Kidney epithelial cell (primary cell): ENCODE results near the gene KRTAP19-1. TPM values are rescaled to one million over a fixed set of nuclear protein-coding genes. Genes with fewer than 3 reads are reported as not detected.

ENCODE experiments used
- DNase-seq: peaks from one replicate; pipeline ENCODE4 v3.0.0-alpha.2; 2010; ENCODE audit warnings: low read depth
- H3K27me3 ChIP-seq: 2 replicates; pipeline ENCODE4 v1.6.0; 2011; ENCODE audit warnings: low read length; ENCODE audit not compliant: control insufficient read depth, insufficient read depth
- H3K36me3 ChIP-seq: 2 replicates; pipeline ENCODE4 v1.5.1; 2011; ENCODE audit warnings: low read length; ENCODE audit not compliant: control insufficient read depth, insufficient read depth
- H3K4me3 ChIP-seq: 2 replicates; pipeline ENCODE4 v1.5.1; 2011; ENCODE audit warnings: low read depth, mild to moderate bottlenecking, control low read depth, low read length
- CTCF ChIP-seq: IDR thresholded peaks from 2 replicates; pipeline ENCODE4 v1.5.1; 2011; ENCODE audit warnings: mild to moderate bottlenecking, moderate library complexity, low read length, control low read depth, inconsistent platforms; ENCODE audit not compliant: insufficient read depth, poor library complexity, severe bottlenecking
- total RNA-seq: library from RNA; depleted of rRNA; stranded (reverse); fragments of >200 nt; gene quantifications from 2 replicates; pipeline ENCODE4 v1.2.3, GENCODE V29; 2015

The KRTAP19-1 gene
- total RNA-seq, 1 donor from 2014 or later = not detected

- TF ChIP-seq CTCF = no peak
- H3K27me3 ChIP-seq = no peaks in the 10 kb centered on the region
- DNase-seq = no peak
- H3K36me3 ChIP-seq = no peaks in the 10 kb centered on the region
- H3K4me3 ChIP-seq = no peak within 1 kb of the TSS
Observed at GRCh38 chr21:30491963-30492428, 11.8 kb upstream of the KRTAP19-1 start, which contains the start of gene KRTAP19-3. Gene KRTAP19-3 (minus strand): TSS chr21:30492013. CDS start chr21:30491957, 56 bp downstream.

GRCh38 chr21:30487336-30487735, 7.2 kb upstream of the KRTAP19-1 start, which contains the start of gene KRTAP19-2:
Gene KRTAP19-2 (minus strand): TSS chr21:30487436. CDS start chr21:30487348, 88 bp downstream.
- H3K36me3 ChIP-seq = no peaks in the 10 kb centered on the region
- H3K4me3 ChIP-seq = no peak within 1 kb of the TSS
- DNase-seq = no peak
- no peak for TF ChIP-seq CTCF
- H3K27me3 ChIP-seq = no peaks in the 10 kb centered on the region

- Histone ChIP-seq H3K27me3 (no peaks in the 10 kb centered on the region), H3K36me3 (no peaks in the 10 kb centered on the region), H3K4me3 (no peak overlapping the region)
- no peak for DNase-seq
- no peak for TF ChIP-seq CTCF
Observed at GRCh38 chr21:30486180-30486579, 6.0 kb upstream of the KRTAP19-1 start.

GRCh38 chr21:30482130-30482529, 2.0 kb upstream of the KRTAP19-1 start:
- DNase-seq = no peak
- H3K27me3 ChIP-seq = no peaks in the 10 kb centered on the region
- no peak for TF ChIP-seq CTCF
- no peak overlapping the region for H3K4me3 ChIP-seq
- H3K36me3 ChIP-seq = no peaks in the 10 kb centered on the region

GRCh38 chr21:30479259-30479658, 908 bp downstream of the KRTAP19-1 start:
- no peak for TF ChIP-seq CTCF
- H3K4me3 ChIP-seq = no peak overlapping the region
- H3K36me3 ChIP-seq = no peaks in the 10 kb centered on the region
- H3K27me3 ChIP-seq = no peaks in the 10 kb centered on the region
- no peak for DNase-seq

GRCh38 chr21:30478004-30478403, 2.2 kb downstream of the KRTAP19-1 start:
- no peaks in the 10 kb centered on the region for H3K36me3 ChIP-seq
- no peak for DNase-seq
- H3K27me3 ChIP-seq = no peaks in the 10 kb centered on the region
- no peak for TF ChIP-seq CTCF
- no peak overlapping the region for H3K4me3 ChIP-seq
